ENCODE data around the gene TMEM18. TPM values are rescaled to one million over a fixed set of nuclear protein-coding genes. Genes with fewer than 3 reads are reported as not detected.

Gene TMEM18
- total RNA-seq, 2 experiments from 2014 or later = 22.4 to 25.1 TPM

- DNase-seq = no peak
- CTCF ChIA-PET = no interaction called here
- Mint-ChIP-seq H3K9me3 (no peaks in the 10 kb centered on the region), H3K4me3 (no peak overlapping the region), H3K27ac (no peak overlapping the region), H3K36me3 (ENCODE audit: low read depth) (no peaks in the 10 kb centered on the region), H3K4me1 (ENCODE audit: low read depth) (no peaks in the 10 kb centered on the region), H3K27me3 (ENCODE audit: low read depth) (no peaks in the 10 kb centered on the region)
- intact Hi-C loops (cut with micrococcal nuclease) = no loop called here
Observed at GRCh38 chr2:625415-626333, 51.5 kb downstream of the TMEM18 start.

GRCh38 chr2:624551-625347 lies 52.5 kb downstream of the TMEM18 start:
- Mint-ChIP-seq H3K36me3 (ENCODE audit: low read depth) (no peaks in the 10 kb centered on the region), H3K27ac (no peak overlapping the region), H3K27me3 (ENCODE audit: low read depth) (no peaks in the 10 kb centered on the region), H3K4me1 (ENCODE audit: low read depth) (no peaks in the 10 kb centered on the region), H3K9me3 (no peaks in the 10 kb centered on the region), H3K4me3 (no peak overlapping the region)
- DNase-seq = no peak
- intact Hi-C loops (cut with micrococcal nuclease) = no loop called here
- CTCF ChIA-PET = no interaction called here

GRCh38 chr2:624096-624495 lies 53.1 kb downstream of the TMEM18 start:
- no peak for DNase-seq
- Mint-ChIP-seq H3K9me3 (no peaks in the 10 kb centered on the region), H3K27me3 (ENCODE audit: low read depth) (no peaks in the 10 kb centered on the region), H3K36me3 (ENCODE audit: low read depth) (no peaks in the 10 kb centered on the region), H3K4me3 (no peak overlapping the region), H3K4me1 (ENCODE audit: low read depth) (no peaks in the 10 kb centered on the region), H3K27ac (no peak overlapping the region)
- CTCF ChIA-PET = interaction anchor here (0.5 to 1.1 kb wide), 4 partner anchors 8 to 482 kb away, joined by 3 to 5 read pairs (median 4); no protein-coding TSS in a partner anchor
- intact Hi-C loops (cut with micrococcal nuclease) = no loop called here

- intact Hi-C loops (cut with micrococcal nuclease) = no loop called here
- H3K4me3 Mint-ChIP-seq = no peak overlapping the region
- H3K4me1 Mint-ChIP-seq (ENCODE audit: low read depth) = no peaks in the 10 kb centered on the region
- peaks cover under 1% of the 10 kb centered on the region for H3K9me3 Mint-ChIP-seq
- H3K27ac Mint-ChIP-seq = no peak overlapping the region
- CTCF ChIA-PET = interaction anchor here (0.5 to 1.1 kb wide), 4 partner anchors 9 to 481 kb away, joined by 3 to 5 read pairs (median 4); no protein-coding TSS in a partner anchor
- H3K36me3 Mint-ChIP-seq (ENCODE audit: low read depth) = no peaks in the 10 kb centered on the region
- DNase-seq = no peak
- H3K27me3 Mint-ChIP-seq (ENCODE audit: low read depth) = no peaks in the 10 kb centered on the region
Observed at GRCh38 chr2:623130-623922, 53.9 kb downstream of the TMEM18 start.

DNA sequence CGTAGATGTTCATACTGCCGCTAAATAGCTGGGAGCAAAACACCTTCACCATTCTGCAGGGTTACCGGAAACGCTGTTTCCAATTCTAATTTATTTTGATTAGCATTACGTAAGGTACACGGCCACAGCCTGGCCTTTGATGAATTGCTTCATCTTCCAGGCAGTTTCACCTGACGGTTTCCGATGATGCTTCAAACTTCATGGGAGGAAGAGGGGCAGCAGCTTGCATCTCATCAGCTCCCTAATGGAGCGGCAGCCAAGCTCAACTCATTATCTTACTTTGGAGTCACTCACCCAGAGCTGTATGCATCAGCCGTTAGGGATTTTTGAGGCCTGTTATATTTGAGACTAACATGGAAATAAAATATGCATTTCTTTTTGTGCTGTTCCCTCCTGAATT lies 54.8 kb downstream of the TMEM18 start:
- intact Hi-C loops (cut with micrococcal nuclease) = no loop called here
- Mint-ChIP-seq H3K27me3 (ENCODE audit: low read depth) (no peaks in the 10 kb centered on the region), H3K27ac (no peak overlapping the region), H3K9me3 (peaks cover 9% of the 10 kb centered on the region), H3K4me3 (no peak overlapping the region), H3K36me3 (ENCODE audit: low read depth) (no peaks in the 10 kb centered on the region), H3K4me1 (ENCODE audit: low read depth) (no peaks in the 10 kb centered on the region)
- CTCF ChIA-PET = interaction anchor here (0.6 kb wide), 1 partner anchor 23 kb away, joined by 5 read pairs; no protein-coding TSS in a partner anchor
- no peak for DNase-seq

DNA sequence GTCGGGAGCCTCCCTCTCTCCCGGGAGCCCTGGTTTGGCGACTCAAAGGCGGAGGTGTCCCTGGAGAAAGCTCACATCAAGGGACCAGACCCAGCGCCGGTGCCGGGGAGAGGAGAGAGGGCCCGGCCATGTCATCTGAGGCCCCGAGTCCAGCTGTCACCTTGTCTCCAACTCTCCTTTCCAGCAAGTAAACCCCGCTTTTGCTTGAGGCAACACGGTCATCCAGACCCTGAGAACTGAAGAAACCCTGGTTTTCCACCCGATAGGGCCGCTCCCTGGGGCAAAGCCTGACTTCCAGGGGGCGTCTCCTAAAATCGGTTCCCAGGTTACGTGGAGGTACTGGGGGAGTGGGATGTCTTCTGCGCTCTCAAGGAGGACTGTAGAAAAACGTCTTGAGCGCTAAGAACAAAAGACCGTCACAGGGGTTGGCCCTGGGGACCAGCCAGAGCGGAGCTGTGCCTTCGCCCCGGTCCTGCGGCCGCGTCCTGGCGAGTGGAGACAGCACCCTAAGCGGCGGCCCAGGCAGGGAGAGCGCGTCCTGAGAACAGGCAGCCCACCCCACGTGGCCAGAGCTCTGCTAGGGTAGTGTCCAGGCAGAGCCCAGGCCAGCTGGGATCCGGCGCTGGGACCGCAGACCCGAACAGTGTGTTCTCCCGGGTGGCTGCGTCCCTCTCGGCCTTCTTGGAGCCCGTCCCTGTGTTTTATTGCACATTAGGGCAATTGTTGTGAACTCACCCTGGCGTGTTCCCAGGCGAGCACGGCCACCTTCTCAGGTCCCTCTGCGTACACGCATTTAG lies 55.7 kb downstream of the TMEM18 start:
- Mint-ChIP-seq H3K36me3 (ENCODE audit: low read depth) (no peaks in the 10 kb centered on the region), H3K9me3 (peaks cover 9% of the 10 kb centered on the region), H3K27ac (no peak overlapping the region), H3K4me3 (no peak overlapping the region), H3K27me3 (ENCODE audit: low read depth) (no peaks in the 10 kb centered on the region), H3K4me1 (ENCODE audit: low read depth) (no peaks in the 10 kb centered on the region)
- intact Hi-C loops (cut with micrococcal nuclease) = no loop called here
- DNase-seq = no peak
- CTCF ChIA-PET = interaction anchor here (0.6 kb wide), 1 partner anchor 24 kb away, joined by 5 read pairs; no protein-coding TSS in a partner anchor

GRCh38 chr2:620471-621302 lies 56.5 kb downstream of the TMEM18 start:
- Mint-ChIP-seq H3K9me3 (peaks cover 9% of the 10 kb centered on the region), H3K27me3 (ENCODE audit: low read depth) (no peaks in the 10 kb centered on the region), H3K27ac (no peak overlapping the region), H3K36me3 (ENCODE audit: low read depth) (no peaks in the 10 kb centered on the region), H3K4me3 (no peak overlapping the region), H3K4me1 (ENCODE audit: low read depth) (no peaks in the 10 kb centered on the region)
- intact Hi-C loops (cut with micrococcal nuclease) = no loop called here
- DNase-seq = no peak
- CTCF ChIA-PET = interaction anchor here (0.6 kb wide), 1 partner anchor 989 kb away, joined by 7 read pairs; no protein-coding TSS in a partner anchor

DNA sequence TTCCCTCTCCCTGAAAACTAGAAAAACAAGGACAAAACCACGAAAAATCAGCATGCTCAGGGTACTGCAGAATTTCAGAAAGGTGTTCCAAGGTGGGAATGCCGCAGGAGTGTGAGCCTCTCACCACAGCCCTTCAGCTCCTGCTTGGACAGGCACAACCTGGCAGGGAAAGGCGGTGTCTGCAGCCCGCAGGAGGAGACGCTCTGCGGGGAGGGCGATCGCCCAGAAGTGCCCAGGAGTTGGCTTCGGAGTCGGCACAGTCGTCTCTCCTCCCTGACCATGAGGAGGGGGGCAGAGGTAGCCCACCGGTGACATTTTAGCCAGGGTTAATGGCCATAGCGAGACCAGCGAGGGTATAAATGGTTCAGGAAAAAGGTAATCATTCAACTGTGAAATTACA lies 57.2 kb downstream of the TMEM18 start:
- intact Hi-C loops (cut with micrococcal nuclease) = no loop called here

GRCh38 chr2:618422-618990 lies 58.7 kb downstream of the TMEM18 start:
- CTCF ChIA-PET = no interaction called here
- DNase-seq = no peak
- no peak overlapping the region for H3K27ac Mint-ChIP-seq
- intact Hi-C loops (cut with micrococcal nuclease) = no loop called here
- no peaks in the 10 kb centered on the region for H3K4me1 Mint-ChIP-seq (ENCODE audit: low read depth)
- peaks cover 9% of the 10 kb centered on the region for H3K9me3 Mint-ChIP-seq
- no peaks in the 10 kb centered on the region for H3K36me3 Mint-ChIP-seq (ENCODE audit: low read depth)
- H3K4me3 Mint-ChIP-seq = no peak overlapping the region
- H3K27me3 Mint-ChIP-seq (ENCODE audit: low read depth) = peaks cover 3% of the 10 kb centered on the region

More for the DNA sequence above, 57.2 kb downstream of the TMEM18 start:
- Mint-ChIP-seq H3K4me1 (ENCODE audit: low read depth) (no peaks in the 10 kb centered on the region), H3K36me3 (ENCODE audit: low read depth) (no peaks in the 10 kb centered on the region), H3K27ac (no peak overlapping the region), H3K4me3 (no peak overlapping the region), H3K27me3 (ENCODE audit: low read depth) (no peaks in the 10 kb centered on the region), H3K9me3 (peaks cover 9% of the 10 kb centered on the region)
- CTCF ChIA-PET = interaction anchor here (0.6 kb wide), 1 partner anchor 990 kb away, joined by 7 read pairs; no protein-coding TSS in a partner anchor
- DNase-seq = no peak

DNA sequence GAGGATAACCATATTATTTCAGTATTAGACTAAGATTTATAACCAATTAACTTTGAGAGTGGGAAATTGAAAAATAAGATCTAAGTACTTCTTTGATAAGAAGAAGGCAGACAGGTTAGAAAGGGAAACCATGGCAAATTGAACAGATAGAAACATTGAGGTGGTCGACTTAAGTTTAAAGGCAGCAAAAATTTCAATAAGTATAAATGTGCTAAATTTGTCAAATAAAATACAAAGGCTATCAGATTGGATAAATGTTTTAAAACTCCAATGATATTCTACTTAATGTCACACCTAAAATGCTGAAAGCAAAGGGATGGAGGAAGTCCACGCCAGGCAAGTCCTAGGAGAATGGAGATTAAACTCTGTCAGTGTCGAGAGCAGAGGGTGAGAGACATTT lies 59.2 kb downstream of the TMEM18 start:
- intact Hi-C loops (cut with micrococcal nuclease) = no loop called here
- Mint-ChIP-seq H3K27ac (no peak overlapping the region), H3K4me1 (ENCODE audit: low read depth) (no peaks in the 10 kb centered on the region), H3K9me3 (peaks cover 9% of the 10 kb centered on the region), H3K4me3 (no peak overlapping the region), H3K27me3 (ENCODE audit: low read depth) (peaks cover 3% of the 10 kb centered on the region), H3K36me3 (ENCODE audit: low read depth) (no peaks in the 10 kb centered on the region)
- CTCF ChIA-PET = no interaction called here
- DNase-seq = no peak

All from activated naive CD4-positive, alpha-beta T cell treated with anti-CD3 and anti-CD28 coated beads for 36 hours (primary cell).